ENCODE measurements around the gene THAP2.

- TF ChIP-seq CTCF (IDR thresholded peaks at IDR 0.05) = no peak
- no peak for TF ChIP-seq POLR2A (IDR thresholded peaks at IDR 0.05)
Observed at GRCh38 chr12:71691504-71692129, 27.5 kb downstream of the THAP2 start.

All from transverse colon (tissue), 3 donors.